ENCODE results near the gene ESPN. TPM values are rescaled to one million over a fixed set of nuclear protein-coding genes. Genes with fewer than 3 reads are reported as not detected.

Gene ESPN
- total and polyA plus RNA-seq, 12 donors = 0.12 to 0.51 (median 0.25) TPM; not detected in 5

DNA sequence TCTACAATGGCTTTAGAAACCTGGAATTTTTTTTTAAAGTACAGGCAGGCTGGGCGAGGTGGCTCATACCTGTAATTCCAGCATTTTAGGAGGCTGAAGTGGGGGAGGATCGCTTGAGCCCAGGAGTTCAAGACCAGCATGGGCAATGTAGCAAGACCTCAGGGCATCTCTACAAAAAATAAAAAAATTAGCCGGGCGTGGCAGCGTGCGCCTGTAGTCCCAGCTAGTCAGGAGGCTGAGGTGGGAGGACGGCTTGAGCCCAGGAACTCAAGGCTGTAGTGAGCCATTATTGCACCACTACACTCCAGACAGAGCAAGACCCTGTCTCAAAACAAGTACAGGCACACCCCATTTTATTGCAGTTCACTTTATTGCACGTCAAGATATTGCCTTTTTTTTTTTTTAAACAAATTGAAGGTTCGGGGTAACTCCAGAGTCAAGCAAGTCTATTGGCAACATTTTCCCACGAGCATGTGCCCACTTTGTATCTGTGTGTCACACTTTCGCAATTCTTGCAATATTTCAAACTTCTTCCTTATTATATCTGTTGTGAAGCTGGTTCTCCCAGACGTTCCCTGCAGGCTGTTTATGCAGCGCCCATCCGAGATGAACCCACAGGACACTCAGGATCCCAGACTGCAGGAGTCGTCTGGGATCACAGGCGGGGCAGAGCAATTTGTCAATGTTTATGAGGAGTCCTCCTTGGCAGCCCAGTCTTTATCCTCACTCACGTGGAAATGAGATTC, 9.5 kb upstream of the ESPN start:
- Histone ChIP-seq H3K36me3 (no peaks in the 10 kb centered on the region), H3K9me3 (no peaks in the 10 kb centered on the region), H3K4me1 (peaks cover 8 to 18% (median 14%) of the 10 kb centered on the region in 9 donors), H3K27ac (no peak overlapping the region), H3K27me3 (peaks cover 37 to 95% (median 82%) of the 10 kb centered on the region in 7 donors), H3K4me3 (no peak overlapping the region)
- DNase-seq (no peak), ATAC-seq (no peak)
- 66 to 67% methylated on average over 17 of the region's 17 CpGs for WGBS, 2 donors
- TF ChIP-seq, protein P1, sequence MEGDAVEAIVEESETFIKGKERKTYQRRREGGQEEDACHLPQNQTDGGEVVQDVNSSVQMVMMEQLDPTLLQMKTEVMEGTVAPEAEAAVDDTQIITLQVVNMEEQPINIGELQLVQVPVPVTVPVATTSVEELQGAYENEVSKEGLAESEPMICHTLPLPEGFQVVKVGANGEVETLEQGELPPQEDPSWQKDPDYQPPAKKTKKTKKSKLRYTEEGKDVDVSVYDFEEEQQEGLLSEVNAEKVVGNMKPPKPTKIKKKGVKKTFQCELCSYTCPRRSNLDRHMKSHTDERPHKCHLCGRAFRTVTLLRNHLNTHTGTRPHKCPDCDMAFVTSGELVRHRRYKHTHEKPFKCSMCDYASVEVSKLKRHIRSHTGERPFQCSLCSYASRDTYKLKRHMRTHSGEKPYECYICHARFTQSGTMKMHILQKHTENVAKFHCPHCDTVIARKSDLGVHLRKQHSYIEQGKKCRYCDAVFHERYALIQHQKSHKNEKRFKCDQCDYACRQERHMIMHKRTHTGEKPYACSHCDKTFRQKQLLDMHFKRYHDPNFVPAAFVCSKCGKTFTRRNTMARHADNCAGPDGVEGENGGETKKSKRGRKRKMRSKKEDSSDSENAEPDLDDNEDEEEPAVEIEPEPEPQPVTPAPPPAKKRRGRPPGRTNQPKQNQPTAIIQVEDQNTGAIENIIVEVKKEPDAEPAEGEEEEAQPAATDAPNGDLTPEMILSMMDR (IDR thresholded peaks at IDR 0.05) = no peak
- intact Hi-C loops (cut with DNase I) = loop anchor here in 2 of 10 donors (5.0 kb wide), 2 partner anchors 163 to 168 kb away; no protein-coding TSS in a partner anchor

DNA sequence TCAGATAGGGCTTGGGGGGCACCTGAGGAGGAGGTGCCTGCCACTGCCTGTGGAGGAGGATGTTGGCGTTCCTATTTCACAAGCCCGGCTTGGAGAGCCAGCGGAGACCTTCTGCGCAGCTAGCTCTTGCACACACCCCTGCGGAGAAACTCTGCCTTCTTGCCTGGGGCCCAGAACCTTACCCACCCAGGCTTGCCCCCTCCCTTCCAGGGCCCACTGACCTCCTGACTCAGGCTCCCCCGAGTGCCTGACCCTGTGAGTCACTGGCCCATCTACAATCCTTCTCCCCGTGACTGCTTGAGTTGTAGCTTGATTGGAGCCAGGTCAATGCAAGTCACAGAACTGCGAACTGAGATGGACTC, 8.3 kb upstream of the ESPN start:
- Histone ChIP-seq H3K27ac (no peak overlapping the region), H3K27me3 (peaks cover 37 to 96% (median 87%) of the 10 kb centered on the region in 7 donors), H3K36me3 (no peaks in the 10 kb centered on the region), H3K4me3 (no peak overlapping the region), H3K9me3 (no peaks in the 10 kb centered on the region), H3K4me1 (peaks cover 15 to 28% (median 20%) of the 10 kb centered on the region in 9 donors)
- intact Hi-C loops (cut with DNase I) = loop anchor here in 1 of 10 donors (5.0 kb wide), 1 partner anchor 164 kb away; no protein-coding TSS in a partner anchor
- DNase-seq (no peak), ATAC-seq (no peak)
- TF ChIP-seq, protein P1 (IDR thresholded peaks at IDR 0.05) = no peak
- WGBS, 2 donors = 81 to 84% methylated on average over 8 of the region's 8 CpGs

DNA sequence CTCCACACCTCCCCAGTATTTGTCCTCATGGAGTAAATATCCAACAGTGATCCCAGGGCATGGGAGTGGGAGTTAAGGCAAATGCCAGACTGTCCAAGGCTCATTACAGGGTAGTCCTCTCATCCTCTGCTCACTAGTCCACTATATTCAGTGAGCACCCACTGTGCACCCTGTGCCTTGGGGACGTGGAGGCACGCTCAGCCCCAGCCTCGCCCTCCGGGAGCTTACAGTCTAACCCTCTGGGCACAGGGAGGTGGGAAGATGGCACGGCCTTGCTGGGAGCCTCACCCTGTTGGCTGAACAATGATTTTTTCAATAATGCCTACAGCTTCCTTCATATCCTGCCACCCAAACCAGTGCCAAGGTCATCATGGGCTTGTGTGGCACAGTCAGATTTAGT, 7.7 kb upstream of the ESPN start:
- TF ChIP-seq, protein P1 (IDR thresholded peaks at IDR 0.05) = no peak
- no peak for ATAC-seq
- Histone ChIP-seq H3K9me3 (no peaks in the 10 kb centered on the region), H3K36me3 (no peaks in the 10 kb centered on the region), H3K27ac (no peak overlapping the region), H3K4me3 (no peak overlapping the region), H3K27me3 (peaks cover 42 to 99% (median 90%) of the 10 kb centered on the region in 7 donors), H3K4me1 (peaks cover 15 to 28% (median 20%) of the 10 kb centered on the region in 9 donors)
- no peak for DNase-seq
- intact Hi-C loops (cut with DNase I) = loop anchor here in 1 of 10 donors (5.0 kb wide), 1 partner anchor 165 kb away; no protein-coding TSS in a partner anchor
- WGBS, 2 donors = 92 to 95% methylated on average over 5 of the region's 5 CpGs

DNA sequence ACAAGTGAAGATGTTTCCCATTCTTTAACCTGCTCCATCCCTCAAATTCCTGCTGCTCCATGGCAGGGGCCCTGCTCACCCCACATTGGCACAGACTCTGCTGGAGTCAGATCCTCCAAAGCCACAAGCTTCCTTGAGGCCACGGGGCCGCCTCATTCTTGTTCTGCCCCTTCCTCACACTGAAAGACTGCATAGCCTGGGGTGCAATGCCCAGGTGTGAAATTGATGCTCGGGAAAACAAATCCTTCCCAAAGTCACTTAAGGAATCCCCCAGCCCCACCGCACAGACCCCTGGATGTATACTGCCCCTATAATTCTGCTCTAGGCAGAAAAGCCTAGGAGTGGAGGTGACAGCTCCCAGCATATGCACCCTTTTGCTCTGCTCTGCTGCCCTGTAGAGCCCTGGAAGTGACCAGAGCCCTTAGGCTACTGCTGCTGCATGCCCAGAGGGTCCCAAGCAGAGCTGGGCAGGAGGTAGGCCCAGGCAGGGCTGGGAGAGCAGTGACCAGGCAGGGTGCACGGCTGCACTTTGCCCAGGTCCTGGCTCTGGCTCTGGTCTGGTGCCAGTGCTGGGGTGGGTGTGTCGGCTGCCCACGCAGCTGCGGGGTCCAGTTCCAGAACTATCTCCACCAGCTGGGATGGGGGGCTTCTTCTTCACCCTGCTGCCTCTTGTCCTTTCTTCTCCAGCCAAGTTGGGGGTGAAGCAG, 6.5 kb upstream of the ESPN start:
- no peaks in the 10 kb centered on the region for H3K9me3 ChIP-seq
- DNase-seq (no peak), ATAC-seq (no peak)
- no peak overlapping the region for H3K27ac ChIP-seq
- WGBS, 2 donors = 58 to 69% methylated on average over 8 of the region's 8 CpGs
- TF ChIP-seq, protein P1 (IDR thresholded peaks at IDR 0.05) = no peak
- peaks cover 44 to 100% (median 98%) of the 10 kb centered on the region in 7 donors for H3K27me3 ChIP-seq
- no peak overlapping the region for H3K4me3 ChIP-seq
- H3K36me3 ChIP-seq = no peaks in the 10 kb centered on the region
- intact Hi-C loops (cut with DNase I) = loop anchor here in 1 of 10 donors (5.0 kb wide), 1 partner anchor 166 kb away; no protein-coding TSS in a partner anchor
- peaks cover 19 to 34% (median 25%) of the 10 kb centered on the region in 9 donors for H3K4me1 ChIP-seq
